Mesothelial cell of epicardium (in vitro differentiated cells): Measurements from ENCODE around the gene NUTM2A. TPM values are rescaled to one million over a fixed set of nuclear protein-coding genes. Genes with fewer than 3 reads are reported as not detected.

Experiments
- total RNA-seq: library from RNA; stranded (reverse); gene quantifications from 3 replicates; pipeline ENCODE4 v1.2.1, GENCODE V29; 2021

Gene NUTM2A
- total RNA-seq, 1 donor from 2014 or later = 3.2 TPM

Other genes starting within 250 kb of the NUTM2A start
- not detected in 3 replicates for gene FAM25A, start 205.2 kb upstream of the NUTM2A start, total RNA-seq
- gene GLUD1, start 130.6 kb upstream of the NUTM2A start, total RNA-seq = 50.9 to 53.3 TPM (median 52.3 TPM) in 3 replicates
- gene SHLD2, start 130.2 kb upstream of the NUTM2A start, total RNA-seq = 22.4 to 24.1 TPM (median 23.2 TPM) in 3 replicates
- gene NUTM2D, start 132.3 kb downstream of the NUTM2A start, total RNA-seq = 10.1 to 11.2 TPM (median 11.0 TPM) in 3 replicates